GM19025 (cell line): ENCODE data around the gene ALDH18A1.
"Not testable (repeated sequence)": the region's sequence is repeated elsewhere in the genome, so short reads cannot be mapped to it uniquely, and the experiment has no call there.

Experiments
- ATAC-seq: cut with Tn5 transposase; IDR thresholded peaks from one replicate; pipeline ENCODE4 v1.9.1; 2021; ENCODE audit warnings: mild to moderate bottlenecking, low read depth, moderate library complexity; ENCODE audit not compliant: unreplicated experiment

The ALDH18A1 gene

DNA sequence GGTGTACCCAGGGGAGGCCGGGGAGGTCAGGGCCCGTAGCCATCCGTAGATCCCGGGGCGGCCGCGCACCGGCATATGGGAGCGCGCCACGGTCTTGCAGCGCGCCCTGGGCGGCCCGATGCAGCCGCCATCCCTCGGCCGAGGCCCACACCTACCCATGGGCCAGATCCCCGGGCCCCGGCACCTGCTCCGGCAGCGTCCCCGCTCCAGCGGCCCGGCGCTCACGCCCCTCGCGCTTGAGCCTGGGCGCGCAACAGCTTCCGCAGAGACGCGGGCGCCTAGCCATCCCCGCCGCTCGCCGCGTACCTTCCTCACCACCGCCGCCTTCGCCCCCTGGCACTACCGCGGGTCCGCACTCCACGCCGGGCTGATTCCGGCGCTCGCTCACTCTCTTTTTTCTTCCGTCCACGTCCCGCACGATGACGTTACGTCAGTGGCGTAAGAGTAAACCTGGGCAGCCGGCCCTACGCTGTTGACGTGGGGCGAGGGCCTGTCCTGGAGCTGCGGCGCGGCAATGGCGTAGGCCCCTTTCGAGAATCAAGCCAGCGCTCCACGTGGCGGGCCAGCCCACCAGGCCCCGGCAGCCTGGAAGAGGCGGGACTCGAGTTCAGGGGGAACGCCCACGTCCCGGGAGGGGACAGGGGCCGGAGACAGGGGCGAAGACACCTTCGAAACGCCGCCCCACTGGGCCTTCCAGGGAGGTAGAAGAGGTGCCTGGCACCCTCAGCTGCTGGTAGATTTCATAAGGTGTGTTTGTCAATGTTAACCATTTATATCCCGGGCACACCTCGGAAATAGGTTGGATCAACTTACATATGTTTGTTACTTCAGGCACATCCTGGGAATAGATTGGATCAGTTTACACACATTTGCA lies at the start of gene ALDH18A1:
Gene ALDH18A1, minus strand, starts transcription at position 421 of the 874 bp plus-strand sequence. CDS start 3,334 bp downstream, outside the sequence.
- ATAC-seq = peak; percentile 85

DNA sequence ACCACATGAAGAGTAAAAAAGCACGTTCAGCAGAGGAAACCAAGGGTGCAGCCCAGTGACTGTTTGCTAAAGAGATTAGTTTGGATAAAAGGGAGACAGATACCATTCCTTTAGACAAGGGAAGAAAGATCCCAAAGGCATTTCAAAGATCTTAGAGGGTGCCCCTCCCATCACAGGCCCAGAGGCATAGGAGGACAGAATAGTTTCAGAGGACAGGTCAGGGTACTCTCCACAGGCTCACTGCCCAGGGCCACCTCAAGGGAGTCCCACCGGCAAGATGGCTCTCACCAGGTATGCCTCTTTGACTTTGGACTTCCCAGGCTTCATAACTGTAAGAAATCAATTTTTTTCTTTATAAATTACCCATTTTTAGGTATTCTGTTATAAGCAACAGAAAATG lies 41.9 kb upstream of the ALDH18A1 start:
- ATAC-seq = no peak

GRCh38 chr10:95697429-95697828 lies 40.9 kb upstream of the ALDH18A1 start:
- ATAC-seq = no peak

DNA sequence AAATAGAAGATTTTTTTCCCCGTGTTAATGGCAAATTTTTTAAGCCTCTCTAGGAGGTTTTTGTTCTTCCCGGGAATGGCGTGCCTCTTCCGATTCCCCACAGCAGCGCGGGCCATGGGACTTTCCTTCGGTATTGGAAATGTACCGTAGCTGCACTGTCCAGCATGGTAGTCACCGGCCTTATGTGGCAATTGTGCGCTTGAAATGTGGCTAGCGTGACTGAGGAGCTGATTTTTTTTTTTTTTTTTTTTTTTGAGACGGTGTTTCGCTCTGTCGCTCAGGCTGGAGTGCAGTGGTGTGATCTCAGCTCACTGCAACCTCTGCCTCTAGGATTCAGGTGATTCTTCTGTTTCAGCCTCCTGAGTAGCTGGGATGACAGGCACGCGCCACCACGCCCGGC lies 38.2 kb upstream of the ALDH18A1 start:
- ATAC-seq = no peak

- peak; percentile 99 for ATAC-seq
These were observed 37.4 kb upstream of the ALDH18A1 start, which contains the start of gene TCTN3 for GRCh38 chr10:95693668-95694534. Gene TCTN3, minus strand, starts transcription at chr10:95693927. Its CDS starts 28 bp downstream, at chr10:95693899.

- ATAC-seq = no peak
These were observed 36.7 kb upstream of the ALDH18A1 start for GRCh38 chr10:95693071-95693667.

GRCh38 chr10:95691281-95691680 lies 34.8 kb upstream of the ALDH18A1 start:
- ATAC-seq = no peak

DNA sequence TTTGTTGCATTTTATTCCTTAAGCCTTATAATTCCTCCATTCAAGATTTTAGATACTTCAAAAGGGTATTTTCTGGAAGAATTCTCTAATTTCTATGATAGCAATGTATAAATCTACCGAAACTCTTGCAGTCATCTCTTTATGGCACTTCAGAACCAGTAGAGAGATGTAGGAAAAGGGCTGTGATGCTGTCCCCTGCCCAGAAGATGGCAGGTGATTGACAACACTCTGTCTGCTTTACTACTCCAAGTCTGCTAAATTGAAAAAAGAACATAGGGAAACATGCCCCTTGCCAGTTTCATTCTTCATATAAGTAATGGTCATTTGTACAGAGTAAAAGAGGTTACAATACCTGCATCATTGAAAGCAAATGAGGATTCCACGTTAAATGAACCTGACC lies 32.1 kb upstream of the ALDH18A1 start:
- no peak for ATAC-seq

GRCh38 chr10:95683966-95684365 lies 27.5 kb upstream of the ALDH18A1 start:
- ATAC-seq = no peak

DNA sequence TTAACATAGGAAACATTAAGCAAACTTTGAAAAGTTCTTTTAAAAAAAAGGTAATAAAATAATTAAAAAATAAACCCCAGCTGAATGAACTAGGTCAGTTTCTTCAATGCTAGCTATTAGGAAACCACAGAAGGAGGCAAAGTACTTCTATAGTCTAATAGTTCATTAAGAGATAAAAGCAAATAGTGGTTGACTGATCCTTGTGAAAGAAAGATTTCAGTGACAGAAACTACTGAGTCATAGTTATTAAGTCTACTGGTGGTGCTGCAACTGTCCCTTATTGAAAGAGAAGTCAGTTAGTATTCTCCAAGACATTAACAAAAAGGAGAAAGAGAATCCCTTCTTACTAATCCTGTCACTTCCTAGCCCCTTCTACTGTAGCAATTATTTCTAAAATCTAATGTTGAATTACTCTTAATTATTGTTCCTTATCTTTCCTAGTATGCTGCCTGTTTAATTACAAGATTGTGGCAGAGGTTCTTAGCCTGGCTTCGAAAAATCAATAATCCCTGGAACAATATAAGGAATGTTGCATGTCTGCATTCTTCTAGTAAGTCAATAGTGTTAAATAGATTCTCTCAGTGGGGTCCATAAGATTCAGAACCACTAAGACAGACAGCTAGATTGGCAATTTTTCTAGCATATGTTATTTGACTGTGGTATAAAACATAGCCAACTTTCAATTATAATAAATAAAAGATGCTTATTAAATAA lies 19.0 kb upstream of the ALDH18A1 start:
- no peak for ATAC-seq

DNA sequence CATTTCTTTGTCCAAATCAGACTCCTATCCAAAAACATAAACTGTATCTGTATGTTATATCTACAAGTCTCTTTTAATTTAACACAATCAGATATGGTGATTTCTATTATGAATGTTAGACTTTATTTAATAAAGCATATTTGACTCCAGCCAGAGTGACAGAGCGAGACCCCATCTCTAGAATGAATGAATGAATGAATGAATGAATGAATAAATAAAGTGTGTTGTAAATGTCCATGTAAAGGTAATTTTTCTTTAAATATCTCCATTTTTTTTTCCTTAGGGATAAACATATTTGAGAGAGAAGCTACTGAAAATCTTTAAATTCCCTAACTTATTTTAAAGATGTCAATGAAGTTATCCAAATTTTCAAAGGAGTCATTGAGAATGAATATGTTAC lies 18.1 kb upstream of the ALDH18A1 start:
- ATAC-seq = no peak

GRCh38 chr10:95672641-95673040 lies 16.1 kb upstream of the ALDH18A1 start:
- ATAC-seq = not testable (repeated sequence)

DNA sequence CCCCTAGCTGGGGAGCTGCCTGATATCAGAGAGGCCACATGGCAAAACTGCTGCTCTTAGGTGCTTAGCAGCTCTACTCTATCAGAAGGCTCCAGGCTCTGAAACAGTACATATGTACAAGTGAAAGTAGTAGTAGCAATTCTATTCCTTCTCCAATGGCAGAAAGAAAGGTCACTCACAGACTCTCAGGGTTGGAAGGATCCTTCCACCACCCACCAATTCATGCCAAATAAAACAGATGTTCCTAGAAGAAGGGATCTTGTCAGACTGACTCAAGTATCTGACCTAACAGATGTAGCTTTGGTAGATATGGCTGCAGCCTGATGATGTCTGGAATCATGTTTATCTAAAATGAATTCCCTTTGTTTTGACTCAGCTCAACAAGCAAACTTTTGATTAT lies 8.0 kb upstream of the ALDH18A1 start:
- no peak for ATAC-seq

GRCh38 chr10:95663496-95663895 lies 7.0 kb upstream of the ALDH18A1 start:
- ATAC-seq = no peak

DNA sequence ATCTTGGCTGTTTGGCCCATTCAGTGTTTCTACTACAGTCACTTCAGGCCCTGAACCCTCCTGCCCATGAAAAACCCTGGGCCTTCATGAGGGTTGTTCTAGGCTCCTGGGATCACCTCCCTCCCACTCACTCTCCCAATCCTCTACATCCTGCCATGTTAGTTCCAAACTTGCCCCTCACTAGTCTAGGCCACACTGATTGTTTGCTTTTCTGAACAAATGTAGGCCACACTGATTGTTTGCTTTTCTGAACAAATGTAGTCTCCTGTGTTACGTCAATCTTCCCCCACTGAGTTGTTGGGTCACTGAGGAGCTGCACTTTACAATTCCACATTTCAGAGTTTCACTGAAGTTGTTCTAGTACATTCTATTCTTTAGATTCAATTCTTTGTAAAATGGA lies 5.3 kb upstream of the ALDH18A1 start:
- no peak for ATAC-seq

DNA sequence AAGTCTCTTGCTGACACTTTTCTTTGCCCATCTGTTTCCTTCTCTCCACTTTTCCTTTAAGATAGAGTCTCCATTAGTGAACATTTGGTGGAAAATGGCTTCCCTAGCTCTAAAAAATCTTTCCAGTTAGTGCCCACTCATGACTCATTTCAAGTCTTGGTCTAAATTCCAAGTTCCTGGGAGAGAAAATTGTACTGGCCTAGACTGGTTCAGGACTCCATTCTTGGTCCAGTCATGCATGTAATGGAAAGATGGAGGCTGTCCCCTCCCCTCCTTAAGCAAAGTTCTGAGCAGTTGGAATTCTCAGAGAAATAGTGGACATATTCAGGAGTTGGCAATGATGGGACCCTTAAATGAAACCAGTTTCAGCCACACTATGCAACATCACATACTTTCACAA lies 3.8 kb upstream of the ALDH18A1 start:
- ATAC-seq = no peak

- no peak for ATAC-seq
These were observed 739 bp upstream of the ALDH18A1 start for GRCh38 chr10:95657250-95657649.

GRCh38 chr10:95655571-95656290 lies 780 bp downstream of the ALDH18A1 start:
- ATAC-seq = no peak

DNA sequence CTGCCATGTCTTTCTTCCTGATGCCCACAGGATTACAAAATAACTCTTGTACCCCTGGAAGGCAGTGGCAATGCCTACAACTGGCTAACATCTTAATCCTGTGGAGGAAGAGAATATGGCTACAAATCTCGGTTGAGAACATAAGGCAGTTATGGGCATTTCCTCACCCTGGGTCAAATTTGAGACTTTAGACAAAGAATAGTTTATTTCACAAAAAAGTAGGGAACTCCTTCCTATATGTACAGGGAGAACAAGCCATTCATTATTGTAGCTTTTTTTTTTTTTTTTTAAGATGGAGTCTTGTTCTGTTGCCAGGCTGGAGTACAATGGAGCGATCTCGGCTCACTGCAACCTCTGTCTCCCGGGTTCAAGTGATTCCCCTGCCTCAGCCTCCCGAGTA lies 2.6 kb downstream of the ALDH18A1 start:
- ATAC-seq = no peak
